GM12891 (cell line): ENCODE results near the gene TRIAP1.

ENCODE experiments used
- PAX5 ChIP-seq: IDR thresholded peaks from 2 replicates; pipeline ENCODE4 v1.6.1; 2011; ENCODE audit warnings: low read length, moderate library complexity, mild to moderate bottlenecking; ENCODE audit not compliant: insufficient read depth, severe bottlenecking
- POLR2A ChIP-seq: IDR thresholded peaks from 2 replicates; pipeline ENCODE4 v1.6.1; 2011; ENCODE audit warnings: low read depth, low read length, control low read depth
- POLR2AphosphoS5 ChIP-seq: IDR thresholded peaks from 2 replicates; pipeline ENCODE4 v1.6.1; 2011; ENCODE audit warnings: low read depth, low read length, control low read depth
- POU2F2 ChIP-seq: IDR thresholded peaks from 2 replicates; pipeline ENCODE4 v1.6.1; 2011; ENCODE audit warnings: low read depth, mild to moderate bottlenecking, control low read depth, low read length, moderate library complexity
- TAF1 ChIP-seq: IDR thresholded peaks from 2 replicates; pipeline ENCODE4 v1.6.1; 2011; ENCODE audit warnings: low read depth, low read length, control low read depth

DNA sequence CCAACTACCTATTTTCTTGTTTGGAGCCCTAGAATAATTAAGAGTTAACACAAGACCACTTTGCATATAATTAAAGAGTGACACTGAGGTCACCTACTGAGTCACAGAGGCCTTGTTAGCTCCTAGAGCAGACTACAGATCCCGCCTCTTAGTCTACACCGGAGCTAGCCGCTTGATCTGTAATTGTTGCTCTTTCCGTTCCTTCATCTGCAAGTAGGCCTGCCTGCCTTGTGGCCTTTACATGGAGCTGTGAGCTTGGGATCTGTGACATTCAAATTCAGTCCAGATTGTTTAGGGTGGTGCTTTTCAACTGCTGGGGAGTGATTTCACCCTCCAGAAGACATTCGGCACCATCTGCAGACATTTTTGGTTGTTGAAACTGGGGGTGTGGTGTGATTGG lies 44.1 kb upstream of the TRIAP1 start:
- TF ChIP-seq POLR2AphosphoS5 (no peak), POLR2A (no peak), PAX5 (no peak), TAF1 (no peak), POU2F2 (no peak)
